Activated CD8-positive, alpha-beta T cell treated with anti-CD3 and anti-CD28 coated beads for 36 hours (primary cell): ENCODE results near the gene CNIH3. TPM values are rescaled to one million over a fixed set of nuclear protein-coding genes. Genes with fewer than 3 reads are reported as not detected.
A peak's percentile ranks its signal among the peaks of the same experiment; 100 is the strongest.

ENCODE experiments used
- ATAC-seq: fragments of 200-7000 bp; cut with Tn5 transposase; one replicate; pipeline ENCODE4 v1.10.0; 2021; ENCODE audit warnings: mild to moderate bottlenecking, moderate library complexity
- CTCF ChIA-PET: fragments of 350-600 bp; sonication (Branson Sonifier 250); formaldehyde crosslinking; loops from one replicate; lab custom pipeline; 2021; ENCODE audit warnings: antibody characterized with exemption; lab: Charles Lee
- POLR2A ChIA-PET: fragments of 350-600 bp; sonication (Branson Sonifier 250); formaldehyde crosslinking; loops from one replicate; lab custom pipeline; 2021; ENCODE audit warnings: antibody characterized with exemption; lab: Charles Lee
- DNase-seq: peaks from one replicate; pipeline ENCODE4 v3.0.0-alpha.2; 2020
- H3K27ac Mint-ChIP-seq: one replicate; pipeline ENCODE4 v1.8.0; 2021; ENCODE audit warnings: mild to moderate bottlenecking, mixed read lengths
- H3K27me3 Mint-ChIP-seq: one replicate; pipeline ENCODE4 v1.8.0; 2021; ENCODE audit warnings: mixed read lengths
- H3K36me3 Mint-ChIP-seq: one replicate; pipeline ENCODE4 v1.8.0; 2021; ENCODE audit warnings: low read depth, mixed read lengths
- H3K4me1 Mint-ChIP-seq: one replicate; pipeline ENCODE4 v1.8.0; 2021; ENCODE audit warnings: low read depth, mixed read lengths
- H3K4me3 Mint-ChIP-seq: one replicate; pipeline ENCODE4 v1.8.0; 2021; ENCODE audit warnings: mild to moderate bottlenecking, moderate library complexity, mixed read lengths
- H3K9me3 Mint-ChIP-seq: one replicate; pipeline ENCODE4 v1.8.0; 2021; ENCODE audit warnings: mixed read lengths
- CTCF ChIP-seq: fragments of 200-600 bp; IDR thresholded peaks from one replicate; pipeline ENCODE4 v1.8.0; 2022; ENCODE audit warnings: antibody characterized with exemption, mild to moderate bottlenecking
- intact Hi-C: fragments of 100-400 bp; cut with micrococcal nuclease; formaldehyde crosslinking; loops from one replicate; pipeline ENCODE4 v1.10.0; 2022
- total RNA-seq, 2 experiments: library from RNA; stranded (reverse); gene quantifications; one replicate each; pipeline ENCODE4 v1.2.3, GENCODE V29; 2021

The CNIH3 gene
- total RNA-seq, 2 experiments from 2014 or later: 1.6 to 2.1 TPM

- H3K4me1 Mint-ChIP-seq: peaks cover 31% of the 10 kb centered on the region
- ATAC-seq: no peak
- CTCF ChIA-PET: no interaction called here
- H3K36me3 Mint-ChIP-seq: no peaks in the 10 kb centered on the region
- intact Hi-C loops: no loop called here
- no peak for DNase-seq
- H3K27ac Mint-ChIP-seq: no peak overlapping the region
- no peak overlapping the region for H3K4me3 Mint-ChIP-seq
- TF ChIP-seq CTCF: no peak
- POLR2A ChIA-PET: no interaction called here
- H3K27me3 Mint-ChIP-seq: no peaks in the 10 kb centered on the region
- no peaks in the 10 kb centered on the region for H3K9me3 Mint-ChIP-seq
These were observed 128.4 kb downstream of the CNIH3 start for GRCh38 chr1:224744521-224744920.

GRCh38 chr1:224745394-224745793 lies 129.3 kb downstream of the CNIH3 start:
- no peaks in the 10 kb centered on the region for H3K27me3 Mint-ChIP-seq
- DNase-seq (no peak), ATAC-seq (peak; percentile 59)
- no peaks in the 10 kb centered on the region for H3K36me3 Mint-ChIP-seq
- no peak for TF ChIP-seq CTCF
- H3K27ac Mint-ChIP-seq: peak overlapping the region; percentile 81
- no peak overlapping the region for H3K4me3 Mint-ChIP-seq
- intact Hi-C loops: no loop called here
- H3K9me3 Mint-ChIP-seq: no peaks in the 10 kb centered on the region
- H3K4me1 Mint-ChIP-seq: peaks cover 32% of the 10 kb centered on the region
- ChIA-PET POLR2A (no interaction called here), CTCF (interaction anchor here (0.9 kb wide), 1 partner anchor 11 kb away, joined by 3 read pairs; no protein-coding TSS in a partner anchor)

- H3K36me3 Mint-ChIP-seq: no peaks in the 10 kb centered on the region
- peak; percentile 73 for ATAC-seq
- H3K27me3 Mint-ChIP-seq: no peaks in the 10 kb centered on the region
- H3K9me3 Mint-ChIP-seq: no peaks in the 10 kb centered on the region
- TF ChIP-seq CTCF: no peak
- no peak overlapping the region for H3K4me3 Mint-ChIP-seq
- DNase-seq: peak; percentile 39
- H3K4me1 Mint-ChIP-seq: peaks cover 34% of the 10 kb centered on the region
- intact Hi-C loops: no loop called here
- peak overlapping the region; percentile 81 for H3K27ac Mint-ChIP-seq
- ChIA-PET POLR2A (interaction anchor here (0.5 kb wide), 1 partner anchor 156 kb away, joined by 3 read pairs; no protein-coding TSS in a partner anchor), CTCF (interaction anchor here (0.9 kb wide), 2 partner anchors 12 to 105 kb away, joined by 3 read pairs; no protein-coding TSS in a partner anchor)
These were observed 129.8 kb downstream of the CNIH3 start for GRCh38 chr1:224745924-224746323.

GRCh38 chr1:224747578-224747977 lies 131.5 kb downstream of the CNIH3 start:
- Mint-ChIP-seq H3K4me1 (peaks cover 43% of the 10 kb centered on the region), H3K27me3 (peaks cover 1% of the 10 kb centered on the region), H3K4me3 (no peak overlapping the region), H3K9me3 (no peaks in the 10 kb centered on the region), H3K36me3 (no peaks in the 10 kb centered on the region), H3K27ac (no peak overlapping the region)
- peak; percentile 82 for DNase-seq
- ATAC-seq: peak; percentile 67
- ChIA-PET POLR2A (no interaction called here), CTCF (interaction anchor here (1.2 kb wide), 1 partner anchor 104 kb away, joined by 3 read pairs; no protein-coding TSS in a partner anchor)
- no peak for TF ChIP-seq CTCF
- intact Hi-C loops: no loop called here

GRCh38 chr1:224749916-224750315 lies 133.8 kb downstream of the CNIH3 start:
- peaks cover 1% of the 10 kb centered on the region for H3K27me3 Mint-ChIP-seq
- POLR2A ChIA-PET: no interaction called here
- no peaks in the 10 kb centered on the region for H3K36me3 Mint-ChIP-seq
- CTCF ChIA-PET: no interaction called here
- peaks cover 43% of the 10 kb centered on the region for H3K4me1 Mint-ChIP-seq
- DNase-seq: no peak
- H3K4me3 Mint-ChIP-seq: no peak overlapping the region
- H3K9me3 Mint-ChIP-seq: no peaks in the 10 kb centered on the region
- intact Hi-C loops: no loop called here
- TF ChIP-seq CTCF: no peak
- no peak overlapping the region for H3K27ac Mint-ChIP-seq
- no peak for ATAC-seq
